HCT116 (cell line): ENCODE measurements around the gene S100A7A. TPM values are rescaled to one million over a fixed set of nuclear protein-coding genes. Genes with fewer than 3 reads are reported as not detected.

Experiments
- ATAC-seq: fragments of 200-7000 bp; cut with Tn5 transposase; 2 replicates; pipeline ENCODE4 v1.9.1; 2020; ENCODE audit warnings: mild to moderate bottlenecking, moderate library complexity
- BruUV-seq: library from RNA; stranded (reverse); fragments of 400-500 nt; replicated peaks from 2 replicates; lab custom pipeline; 2021; lab: Mats Ljungman, UMichigan
- CTCF ChIA-PET: fragments of 300-600 bp; sonication (Branson Sonifier 250); formaldehyde crosslinking; loops from one replicate; lab custom pipeline; 2021; ENCODE audit warnings: antibody characterized with exemption; lab: Charles Lee
- POLR2A ChIA-PET: fragments of 300-600, 350-600 bp; sonication (Branson Sonifier 250); formaldehyde crosslinking; loops from one replicate; lab custom pipeline; 2021; ENCODE audit warnings: antibody characterized with exemption; lab: Charles Lee
- RAD21 ChIA-PET, 2 experiments: fragments of 300-600 bp; sonication (Branson Sonifier 250); formaldehyde crosslinking; loops; one replicate each; lab custom pipeline; 2023; ENCODE audit warnings: low total read pairs in 2 of 2; ENCODE audit not compliant: uncharacterized antibody in 2 of 2, unreplicated experiment in 2 of 2, low non-redundant PET in 1 of 2; lab: Charles Lee
- DNase-seq: peaks from one replicate; pipeline ENCODE4 v3.0.0-alpha.2; 2010; ENCODE audit warnings: low read depth, low spot score
- H2AFZ ChIP-seq: fragments of 200-600 bp; shearing (Covaris generic), sonication (generic); 2 replicates; pipeline ENCODE4 v1.6.1; 2017; ENCODE audit warnings: low read depth, mixed run types, mixed read lengths, antibody characterized with exemption, low read length; ENCODE audit not compliant: poor library complexity, severe bottlenecking
- H3K27ac ChIP-seq: 2 replicates; pipeline ENCODE4 v1.5.1; 2012; ENCODE audit warnings: low read depth, low read length
- H3K27me3 ChIP-seq: fragments of 200-600 bp; sonication (generic); 2 replicates; pipeline ENCODE4 v1.6.1; 2016; ENCODE audit warnings: mixed run types, low read length, mixed read lengths; ENCODE audit not compliant: insufficient read depth
- H3K36me3 ChIP-seq, 2 experiments: fragments of 200-500 bp in 1 of 2; fragments of 200-600 bp in 1 of 2; sonication (Bioruptor generic) in 1 of 2; sonication (generic) in 1 of 2; 2 replicates each; pipeline versions ENCODE4 v1.5.1 to v1.6.1; 2014 to 2016; ENCODE audit warnings: low read length in 2 of 2, inconsistent platforms in 1 of 2, mixed read lengths in 1 of 2, mixed run types in 1 of 2; ENCODE audit not compliant: insufficient read depth in 2 of 2, control insufficient read depth in 1 of 2
- H3K4me1 ChIP-seq, 2 experiments: fragments of 200-600 bp in 1 of 2; sonication (generic) in 1 of 2; 2 replicates each; pipeline versions ENCODE4 v1.5.1 to v1.6.1; 2012 to 2017; ENCODE audit warnings: low read length in 2 of 2, inconsistent platforms in 1 of 2, mild to moderate bottlenecking in 1 of 2, mixed read lengths in 1 of 2, mixed run types in 1 of 2, moderate library complexity in 1 of 2; ENCODE audit not compliant: insufficient read depth in 2 of 2, control insufficient read depth in 1 of 2
- H3K4me2 ChIP-seq: fragments of 200-600 bp; sonication (generic); 2 replicates; pipeline ENCODE4 v1.6.1; 2017; ENCODE audit warnings: mixed run types, low read length, mixed read lengths
- H3K4me3 ChIP-seq, 2 experiments: fragments of 200-600 bp in 1 of 2; sonication (generic) in 1 of 2; replicated peaks in 1 of 2; 2 replicates each; pipeline ENCODE4 v1.5.1; 2011 to 2016; ENCODE audit warnings: low read length in 2 of 2, control low read depth in 1 of 2, low read depth in 1 of 2, mild to moderate bottlenecking in 1 of 2, mixed read lengths in 1 of 2, mixed run types in 1 of 2
- H3K79me2 ChIP-seq: fragments of 200-600 bp; sonication (generic); 2 replicates; pipeline ENCODE4 v1.6.1; 2017; ENCODE audit warnings: mild to moderate bottlenecking, mixed run types, low read length, moderate library complexity, mixed read lengths; ENCODE audit not compliant: insufficient read depth
- H3K9ac ChIP-seq: fragments of 200-600 bp; sonication (generic); 2 replicates; pipeline ENCODE4 v1.6.1; 2016; ENCODE audit warnings: low read length, mixed read lengths
- H3K9me2 ChIP-seq: fragments of 200-600 bp; sonication (generic), shearing (Covaris generic); 2 replicates; pipeline ENCODE4 v1.6.1; 2017; ENCODE audit warnings: mixed run types, mild to moderate bottlenecking, moderate library complexity; ENCODE audit not compliant: insufficient read depth
- H3K9me3 ChIP-seq, 2 experiments: fragments of 200-500 bp in 1 of 2; fragments of 200-600 bp in 1 of 2; sonication (Bioruptor generic) in 1 of 2; sonication (generic) in 1 of 2; 2 replicates each; pipeline ENCODE4 v1.6.1; 2014 to 2017; ENCODE audit warnings: low read length in 2 of 2, mixed read lengths in 2 of 2, inconsistent platforms in 1 of 2, low read depth in 1 of 2, mild to moderate bottlenecking in 1 of 2, mixed run types in 1 of 2, moderate library complexity in 1 of 2; ENCODE audit not compliant: control insufficient read depth in 1 of 2, insufficient read depth in 1 of 2
- H4K20me1 ChIP-seq: fragments of 200-600 bp; sonication (generic), shearing (Covaris generic); 2 replicates; pipeline ENCODE4 v1.6.1; 2017; ENCODE audit warnings: mixed run types, mild to moderate bottlenecking, moderate library complexity; ENCODE audit not compliant: insufficient read depth
- ATF3 ChIP-seq: IDR thresholded peaks from 2 replicates; pipeline ENCODE4 v1.6.1; 2012
- CBX3 ChIP-seq: IDR thresholded peaks from 2 replicates; pipeline ENCODE4 v1.6.1; 2012; ENCODE audit warnings: low read depth
- ELF1 ChIP-seq: IDR thresholded peaks from 2 replicates; pipeline ENCODE4 v1.6.1; 2012; ENCODE audit warnings: low read depth, borderline replicate concordance
- FOSL1 ChIP-seq: IDR thresholded peaks from 2 replicates; pipeline ENCODE4 v1.6.1; 2012; ENCODE audit warnings: low read depth
- MAX ChIP-seq: IDR thresholded peaks from 2 replicates; pipeline ENCODE4 v1.6.1; 2012
- POLR2AphosphoS5 ChIP-seq: IDR thresholded peaks from 2 replicates; pipeline ENCODE4 v1.6.1; 2011; ENCODE audit warnings: mild to moderate bottlenecking, low read depth, low read length, moderate library complexity
- RAD21 ChIP-seq: IDR thresholded peaks from 2 replicates; pipeline ENCODE4 v1.6.1; 2012; ENCODE audit warnings: low read depth, mild to moderate bottlenecking
- SIN3A ChIP-seq: IDR thresholded peaks from 2 replicates; pipeline ENCODE4 v1.6.1; 2012; ENCODE audit warnings: low read depth
- ZNF274 ChIP-seq: fragments of 200-500 bp; sonication (Bioruptor generic); IDR thresholded peaks from 2 replicates; pipeline ENCODE4 v1.6.1; 2014; ENCODE audit warnings: mild to moderate bottlenecking, low read depth, low read length, inconsistent platforms
- intact Hi-C: fragments of 100-400 bp; cut with micrococcal nuclease; formaldehyde crosslinking; loops from 2 replicates; pipeline ENCODE4 v1.10.0; 2022
- total RNA-seq: library from RNA; stranded (reverse); gene quantifications from one replicate; pipeline ENCODE4 v1.2.1, GENCODE V29; 2021; ENCODE audit not compliant: unreplicated experiment

The S100A7A gene
- total RNA-seq, 1 experiment from 2014 or later, result not detected

GRCh38 chr1:153375511-153375910, 40.8 kb upstream of the S100A7A start, which contains the start of gene S100A12:
Gene S100A12 (minus strand): TSS chr1:153375621. CDS start chr1:153374592, 1,029 bp downstream.
- Histone ChIP-seq H3K9me3 (no peaks in the 10 kb centered on the region), H2AFZ (no peak within 1 kb of the TSS), H3K27ac (no peak within 1 kb of the TSS), H3K4me1 (no peaks in the 10 kb centered on the region), H4K20me1 (no peaks in the 10 kb centered on the region), H3K4me3 (no peak within 1 kb of the TSS), H3K9ac (no peak within 1 kb of the TSS), H3K9me2 (no peaks in the 10 kb centered on the region), H3K79me2 (no peaks in the 10 kb centered on the region), H3K27me3 (peaks cover 45% of the 10 kb centered on the region), H3K36me3 (no peaks in the 10 kb centered on the region), H3K4me2 (no peak within 1 kb of the TSS)
- intact Hi-C loops, result no loop called here
- CTCF ChIA-PET, result no interaction called here
- DNase-seq (no peak), ATAC-seq (no peak)
- no TSS peak for BruUV-seq
- no peak for TF ChIP-seq RAD21
- no peak for TF ChIP-seq POLR2AphosphoS5
- TF ChIP-seq ELF1, result no peak
- TF ChIP-seq FOSL1, result no peak
- POLR2A ChIA-PET, result no interaction called here
- RAD21 ChIA-PET, result no interaction called here

GRCh38 chr1:153379591-153379990, 36.7 kb upstream of the S100A7A start:
- no peaks in the 10 kb centered on the region for H3K9me2 ChIP-seq
- no TSS peak for BruUV-seq
- no peak overlapping the region for H3K4me2 ChIP-seq
- H4K20me1 ChIP-seq, result no peaks in the 10 kb centered on the region
- H3K9me3 ChIP-seq, result no peaks in the 10 kb centered on the region
- DNase-seq, result no peak
- POLR2A ChIA-PET, result no interaction called here
- H3K4me3 ChIP-seq, result no peak overlapping the region
- no peak for ATAC-seq
- H3K79me2 ChIP-seq, result no peaks in the 10 kb centered on the region
- no peak overlapping the region for H3K9ac ChIP-seq
- no peaks in the 10 kb centered on the region for H3K36me3 ChIP-seq
- no peak overlapping the region for H3K27ac ChIP-seq
- no peaks in the 10 kb centered on the region for H3K4me1 ChIP-seq
- intact Hi-C loops, result no loop called here
- RAD21 ChIA-PET, result no interaction called here
- no peak for TF ChIP-seq ZNF274
- TF ChIP-seq MAX, result no peak
- no peak for TF ChIP-seq SIN3A
- TF ChIP-seq ATF3, result no peak
- no peak for TF ChIP-seq CBX3
- H2AFZ ChIP-seq, result no peak overlapping the region
- peaks cover 54% of the 10 kb centered on the region for H3K27me3 ChIP-seq
- CTCF ChIA-PET, result no interaction called here
